ENCODE data around the gene ALK.

DNA sequence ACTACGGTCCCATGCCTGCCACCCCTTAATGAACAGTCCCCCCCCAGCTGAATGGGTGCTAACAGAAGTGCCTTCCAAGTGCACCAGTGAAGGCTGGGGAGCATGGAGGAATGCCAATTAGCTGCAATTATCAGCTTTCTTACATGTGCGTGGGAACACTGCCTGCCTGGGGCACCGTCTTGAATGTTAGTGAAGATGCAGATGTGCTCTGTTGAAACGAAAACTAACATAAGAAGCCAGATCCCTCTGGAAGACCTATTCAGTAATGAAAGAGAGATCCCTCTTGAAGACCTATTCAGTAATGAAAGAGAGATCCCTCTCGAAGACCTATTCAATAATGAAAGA lies 651.6 kb downstream of the ALK start:
- TF ChIP-seq, protein P1, sequence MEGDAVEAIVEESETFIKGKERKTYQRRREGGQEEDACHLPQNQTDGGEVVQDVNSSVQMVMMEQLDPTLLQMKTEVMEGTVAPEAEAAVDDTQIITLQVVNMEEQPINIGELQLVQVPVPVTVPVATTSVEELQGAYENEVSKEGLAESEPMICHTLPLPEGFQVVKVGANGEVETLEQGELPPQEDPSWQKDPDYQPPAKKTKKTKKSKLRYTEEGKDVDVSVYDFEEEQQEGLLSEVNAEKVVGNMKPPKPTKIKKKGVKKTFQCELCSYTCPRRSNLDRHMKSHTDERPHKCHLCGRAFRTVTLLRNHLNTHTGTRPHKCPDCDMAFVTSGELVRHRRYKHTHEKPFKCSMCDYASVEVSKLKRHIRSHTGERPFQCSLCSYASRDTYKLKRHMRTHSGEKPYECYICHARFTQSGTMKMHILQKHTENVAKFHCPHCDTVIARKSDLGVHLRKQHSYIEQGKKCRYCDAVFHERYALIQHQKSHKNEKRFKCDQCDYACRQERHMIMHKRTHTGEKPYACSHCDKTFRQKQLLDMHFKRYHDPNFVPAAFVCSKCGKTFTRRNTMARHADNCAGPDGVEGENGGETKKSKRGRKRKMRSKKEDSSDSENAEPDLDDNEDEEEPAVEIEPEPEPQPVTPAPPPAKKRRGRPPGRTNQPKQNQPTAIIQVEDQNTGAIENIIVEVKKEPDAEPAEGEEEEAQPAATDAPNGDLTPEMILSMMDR (IDR thresholded peaks at IDR 0.05): no peak
- TF ChIP-seq CEBPB (IDR thresholded peaks at IDR 0.05): no peak
- no peak for TF ChIP-seq JUN (IDR thresholded peaks at IDR 0.05)
- no peak for TF ChIP-seq POLR2A (IDR thresholded peaks at IDR 0.05; ENCODE audit: low read length)
- no peak for TF ChIP-seq RARB (CRISPR knock-in tag; IDR thresholded peaks at IDR 0.05)
- no peak for TF ChIP-seq CBX8 (IDR thresholded peaks at IDR 0.05)
- TF ChIP-seq, protein P2, sequence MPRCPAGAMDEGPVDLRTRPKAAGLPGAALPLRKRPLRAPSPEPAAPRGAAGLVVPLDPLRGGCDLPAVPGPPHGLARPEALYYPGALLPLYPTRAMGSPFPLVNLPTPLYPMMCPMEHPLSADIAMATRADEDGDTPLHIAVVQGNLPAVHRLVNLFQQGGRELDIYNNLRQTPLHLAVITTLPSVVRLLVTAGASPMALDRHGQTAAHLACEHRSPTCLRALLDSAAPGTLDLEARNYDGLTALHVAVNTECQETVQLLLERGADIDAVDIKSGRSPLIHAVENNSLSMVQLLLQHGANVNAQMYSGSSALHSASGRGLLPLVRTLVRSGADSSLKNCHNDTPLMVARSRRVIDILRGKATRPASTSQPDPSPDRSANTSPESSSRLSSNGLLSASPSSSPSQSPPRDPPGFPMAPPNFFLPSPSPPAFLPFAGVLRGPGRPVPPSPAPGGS (IDR thresholded peaks at IDR 0.05): no peak
- TF ChIP-seq, protein P3, sequence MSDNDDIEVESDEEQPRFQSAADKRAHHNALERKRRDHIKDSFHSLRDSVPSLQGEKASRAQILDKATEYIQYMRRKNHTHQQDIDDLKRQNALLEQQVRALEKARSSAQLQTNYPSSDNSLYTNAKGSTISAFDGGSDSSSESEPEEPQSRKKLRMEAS (IDR thresholded peaks at IDR 0.05): no peak
- TF ChIP-seq, protein P4, sequence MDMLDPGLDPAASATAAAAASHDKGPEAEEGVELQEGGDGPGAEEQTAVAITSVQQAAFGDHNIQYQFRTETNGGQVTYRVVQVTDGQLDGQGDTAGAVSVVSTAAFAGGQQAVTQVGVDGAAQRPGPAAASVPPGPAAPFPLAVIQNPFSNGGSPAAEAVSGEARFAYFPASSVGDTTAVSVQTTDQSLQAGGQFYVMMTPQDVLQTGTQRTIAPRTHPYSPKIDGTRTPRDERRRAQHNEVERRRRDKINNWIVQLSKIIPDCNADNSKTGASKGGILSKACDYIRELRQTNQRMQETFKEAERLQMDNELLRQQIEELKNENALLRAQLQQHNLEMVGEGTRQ (IDR thresholded peaks at IDR 0.05): no peak
- TF ChIP-seq MAZ (IDR thresholded peaks at IDR 0.05; ENCODE audit: borderline replicate concordance, low read depth, low read length): no peak

Data from A549 (cell line).